Measurements from ENCODE around the gene DSTN.
A peak's percentile ranks its signal among the peaks of the same experiment; 100 is the strongest.

The DSTN gene

DNA sequence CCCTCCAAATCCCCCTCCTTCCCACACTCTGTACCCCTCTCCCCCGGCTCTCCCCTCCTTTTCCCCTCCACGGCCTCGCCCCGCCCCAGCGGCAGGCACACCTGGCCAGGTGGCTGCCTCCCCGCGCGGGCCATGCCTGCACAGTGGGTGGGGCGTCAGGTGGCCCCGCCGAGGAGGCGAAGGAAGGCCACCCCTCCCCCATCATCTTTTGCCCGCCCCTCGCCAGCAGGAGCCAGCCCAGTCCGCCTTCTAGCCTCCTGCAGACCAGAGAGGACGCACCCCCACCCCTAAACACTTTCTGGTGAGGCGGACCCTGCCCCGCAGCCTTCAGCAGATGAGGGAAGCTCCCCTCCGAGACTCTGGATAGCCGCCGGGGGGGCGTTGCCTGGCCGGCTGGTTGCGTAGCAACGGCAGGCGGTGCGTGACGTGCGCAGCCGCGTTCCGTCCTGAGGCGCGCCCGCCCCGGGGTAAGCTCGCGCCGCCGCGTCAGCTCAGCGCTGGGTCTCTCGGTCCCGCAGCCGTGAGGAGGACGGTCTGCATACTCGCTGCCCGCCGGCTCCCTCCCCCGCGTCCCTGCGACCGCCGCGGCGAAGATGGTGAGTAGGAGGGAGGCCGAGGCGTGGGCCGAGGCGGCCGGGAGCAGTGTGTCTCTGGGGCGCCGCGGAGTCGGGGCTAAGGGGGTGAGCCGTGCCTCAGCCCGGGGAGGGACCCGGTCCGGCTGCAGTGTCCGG lies at the start of gene DSTN:
Gene DSTN, plus strand, starts transcription at position 460 of the 731 bp plus-strand sequence. Its CDS starts 134 bp downstream, at position 594.
- peak; percentile 85 to 94 for DNase-seq

DNA sequence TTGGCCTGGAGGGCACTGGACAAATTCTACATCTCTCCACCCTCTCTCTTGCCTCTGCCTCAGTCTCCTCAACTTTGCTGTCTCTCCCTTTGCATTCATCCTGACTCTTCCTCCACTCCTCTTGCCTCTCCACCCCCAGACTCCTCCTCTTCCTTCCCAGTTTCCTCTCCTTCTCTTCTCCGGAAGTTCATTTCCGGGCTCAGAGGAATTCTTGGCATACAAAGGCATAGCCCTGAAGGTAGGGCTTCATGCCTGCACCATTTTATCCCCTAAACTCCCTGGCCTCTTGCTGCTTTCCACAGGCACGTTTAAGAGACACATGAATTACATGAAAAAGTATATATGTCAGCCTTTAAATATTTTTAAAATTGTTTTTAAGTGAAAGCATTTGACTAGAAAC lies 49.3 kb upstream of the DSTN start:
- no peak for DNase-seq

GRCh38 chr20:17522528-17522927 lies 47.3 kb upstream of the DSTN start:
- no peak for DNase-seq

DNA sequence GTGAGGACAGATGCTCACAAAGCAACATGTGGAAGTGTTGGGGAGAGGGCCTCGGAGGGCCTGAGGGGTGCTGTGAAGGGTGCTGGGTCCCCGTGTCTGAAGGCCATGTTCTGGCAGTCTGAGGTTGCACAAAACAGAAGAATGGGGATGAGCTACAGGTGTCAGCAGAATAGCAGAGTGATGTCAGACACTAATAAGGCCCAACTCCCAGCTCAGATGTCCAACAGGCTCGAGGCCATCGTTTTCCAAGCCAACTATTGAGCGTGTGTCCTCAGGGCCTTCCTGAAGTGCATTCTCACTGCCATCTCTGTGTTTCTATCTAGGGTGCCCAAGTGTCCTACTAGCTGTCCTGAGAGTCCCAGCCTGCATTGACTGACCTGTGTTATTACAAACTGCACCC lies 46.5 kb upstream of the DSTN start:
- no peak for DNase-seq

GRCh38 chr20:17524560-17524959 lies 45.3 kb upstream of the DSTN start:
- no peak for DNase-seq

- no peak for DNase-seq
These were observed 44.7 kb upstream of the DSTN start for GRCh38 chr20:17525132-17525531.

- no peak for DNase-seq
These were observed 44.2 kb upstream of the DSTN start for GRCh38 chr20:17525650-17526049.

DNA sequence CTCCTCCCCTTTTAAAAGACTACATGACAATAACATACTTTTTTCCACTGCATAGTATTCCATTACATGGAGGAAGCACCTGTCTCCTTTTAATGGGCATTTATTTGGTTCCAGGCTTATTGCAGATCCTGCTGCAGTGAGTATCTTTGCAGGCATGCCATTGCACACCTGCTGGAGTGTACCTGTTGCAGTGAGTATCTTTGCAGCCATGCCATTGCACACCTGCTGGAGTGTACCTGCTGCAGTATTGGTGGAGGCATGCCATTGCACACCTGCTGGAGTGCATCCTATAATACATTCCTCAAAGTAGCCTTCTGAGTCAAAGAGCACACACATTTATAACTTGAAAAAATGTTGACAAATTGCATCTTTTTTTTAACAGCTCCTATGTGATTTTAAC lies 40.3 kb upstream of the DSTN start:
- DNase-seq = no peak

- DNase-seq = no peak
These were observed 39.7 kb upstream of the DSTN start for GRCh38 chr20:17530153-17530552.

DNA sequence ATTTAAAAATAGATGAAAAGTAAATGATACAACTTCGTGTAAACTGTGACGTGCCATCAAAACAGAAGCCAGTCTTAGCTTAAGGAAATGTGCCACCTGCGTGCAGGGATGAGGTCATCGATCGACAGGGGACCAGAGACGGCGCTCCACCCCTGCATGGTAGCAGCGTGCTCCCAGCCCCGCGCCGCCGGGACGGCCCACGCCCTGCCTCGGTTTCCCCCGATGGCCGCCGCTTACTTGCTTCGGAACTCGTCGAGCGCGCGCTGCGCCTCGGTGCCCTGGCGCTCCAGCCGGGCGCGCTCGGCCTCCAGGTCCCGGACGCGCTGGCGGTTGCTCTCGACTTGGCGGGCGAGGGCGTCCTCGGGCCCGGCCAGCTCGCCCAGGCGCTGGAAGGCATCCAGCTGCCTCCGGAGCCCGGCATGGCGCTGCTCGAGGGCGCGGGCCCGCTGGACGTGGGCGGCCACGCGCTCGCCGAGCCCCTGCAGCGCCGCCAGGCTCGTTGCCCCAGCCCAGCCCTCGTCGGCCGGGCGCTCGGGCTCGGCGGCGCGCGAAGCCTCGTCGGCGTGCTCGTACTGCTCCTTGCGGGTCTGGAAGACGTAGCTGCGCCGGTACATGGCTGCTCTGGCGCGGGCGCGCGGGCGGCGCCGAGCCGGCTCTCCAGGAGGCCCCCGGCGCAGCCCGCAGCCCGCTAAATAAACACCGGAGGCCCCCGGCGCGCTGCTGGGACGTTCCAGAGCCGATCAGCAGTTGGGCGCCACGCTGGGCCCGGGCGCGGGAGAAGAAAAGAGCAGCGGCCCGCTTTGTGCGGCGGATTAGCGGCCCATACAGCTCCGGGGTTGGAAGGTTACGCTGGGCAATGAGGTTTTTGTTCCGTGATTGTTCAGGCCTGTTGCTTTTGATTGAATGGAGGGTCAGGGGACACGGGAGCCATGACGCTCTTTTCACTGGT lies 38.9 kb upstream of the DSTN start, which contains the start of gene BFSP1:
Gene BFSP1, minus strand, starts transcription at position 664 of the 949 bp plus-strand sequence. Its CDS starts 50 bp downstream, at position 614.
- DNase-seq = peak; percentile 46 to 75

DNA sequence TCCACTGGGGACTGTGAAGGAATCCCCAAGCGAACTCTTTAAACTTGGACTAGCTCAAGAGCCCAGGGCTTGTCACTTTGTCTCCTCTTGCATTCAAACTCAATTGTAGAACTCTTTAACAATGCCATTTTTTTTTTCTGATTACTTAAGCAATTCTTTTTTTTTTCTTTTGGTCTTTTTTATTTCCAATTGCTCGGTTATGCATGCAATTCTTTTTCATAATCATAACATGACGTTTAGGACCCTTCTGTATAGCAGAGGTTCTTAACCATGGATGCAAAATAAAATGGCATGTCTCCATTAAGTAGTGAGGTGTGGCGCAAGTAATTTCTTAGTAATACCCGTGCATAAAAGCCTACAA lies 38.2 kb upstream of the DSTN start:
- DNase-seq = no peak

DNA sequence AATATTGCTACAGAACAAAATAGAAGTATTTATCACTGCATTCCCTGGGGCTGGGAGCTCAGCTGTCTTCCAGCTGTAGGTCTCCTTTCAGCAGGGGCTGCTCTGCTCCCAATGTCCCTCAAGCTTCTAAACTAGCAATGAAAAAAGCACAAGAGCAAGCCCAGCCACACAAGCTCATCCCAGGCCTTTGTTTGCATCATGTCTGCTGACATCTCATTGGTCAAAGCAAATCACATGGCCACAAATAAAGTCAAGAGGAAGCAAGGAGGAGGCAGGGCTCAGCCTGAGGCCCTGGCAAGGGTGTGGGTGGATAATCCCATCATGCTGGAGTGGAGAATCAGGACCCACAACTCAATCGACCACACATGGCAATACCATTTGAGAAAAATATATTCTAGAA lies 36.5 kb upstream of the DSTN start:
- peak in 1 of 2 experiments; percentile 67 for DNase-seq

DNA sequence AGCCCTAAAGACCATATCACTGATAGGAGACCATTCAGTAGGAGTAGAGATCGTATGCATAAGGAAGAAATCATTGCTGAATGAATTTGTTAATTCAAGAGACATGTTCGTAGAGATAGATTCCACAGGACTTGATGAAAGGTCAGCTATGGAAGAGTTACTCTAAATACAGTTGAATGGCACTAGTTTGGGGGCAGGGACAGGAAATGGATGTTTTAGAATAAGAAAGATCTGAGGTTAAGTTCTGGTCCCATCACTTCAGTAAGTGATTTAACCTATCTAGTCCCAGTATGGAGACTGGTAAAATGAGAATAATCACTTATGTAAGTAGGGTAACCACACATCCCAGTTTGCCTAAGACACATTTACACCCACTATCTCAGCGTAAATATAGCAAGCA lies 35.8 kb upstream of the DSTN start:
- DNase-seq = no peak

GRCh38 chr20:17536944-17537444 lies 32.9 kb upstream of the DSTN start:
- DNase-seq = peak; percentile 85 to 89

DNA sequence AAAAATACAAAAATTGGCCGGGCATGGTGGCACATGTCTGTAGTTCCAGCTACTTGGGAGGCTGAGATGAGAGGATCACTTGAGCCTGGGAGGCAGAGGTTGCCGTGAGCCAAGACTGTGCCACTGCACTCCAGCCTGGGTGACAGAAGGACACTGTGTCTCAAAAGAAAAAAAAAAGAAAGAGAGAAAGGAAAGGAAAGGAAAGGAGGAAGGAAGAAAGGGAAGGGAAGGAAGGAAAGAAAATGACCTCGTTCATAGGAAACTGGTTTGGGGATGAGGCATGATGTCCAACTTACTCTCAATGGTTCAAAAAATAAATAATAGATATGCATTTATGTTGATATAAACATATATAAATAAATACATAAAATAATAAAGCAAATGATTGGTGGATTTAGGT lies 31.9 kb upstream of the DSTN start:
- DNase-seq = no peak

- peak in 1 of 2 experiments; percentile 18 for DNase-seq
These were observed 31.2 kb upstream of the DSTN start for GRCh38 chr20:17538517-17539170.

DNA sequence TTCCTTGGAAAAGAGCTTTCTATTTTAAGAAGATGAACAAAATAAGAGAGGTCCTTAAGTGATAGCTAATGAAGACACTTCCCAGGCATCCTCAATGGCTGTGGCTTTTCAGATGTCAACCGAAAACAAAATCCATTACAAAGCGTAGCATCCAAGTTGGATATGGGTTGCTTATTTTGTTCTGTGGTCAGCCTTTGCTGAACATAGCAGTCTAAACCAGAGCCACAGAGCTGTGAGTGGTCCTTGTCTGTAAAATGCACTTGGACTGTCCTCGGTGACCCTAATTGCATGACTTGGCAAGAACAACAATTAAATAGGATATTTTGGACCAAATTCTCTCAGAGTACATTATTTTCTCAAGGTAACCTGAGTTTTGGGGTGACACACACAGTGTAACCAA lies 28.3 kb upstream of the DSTN start:
- no peak for DNase-seq

DNA sequence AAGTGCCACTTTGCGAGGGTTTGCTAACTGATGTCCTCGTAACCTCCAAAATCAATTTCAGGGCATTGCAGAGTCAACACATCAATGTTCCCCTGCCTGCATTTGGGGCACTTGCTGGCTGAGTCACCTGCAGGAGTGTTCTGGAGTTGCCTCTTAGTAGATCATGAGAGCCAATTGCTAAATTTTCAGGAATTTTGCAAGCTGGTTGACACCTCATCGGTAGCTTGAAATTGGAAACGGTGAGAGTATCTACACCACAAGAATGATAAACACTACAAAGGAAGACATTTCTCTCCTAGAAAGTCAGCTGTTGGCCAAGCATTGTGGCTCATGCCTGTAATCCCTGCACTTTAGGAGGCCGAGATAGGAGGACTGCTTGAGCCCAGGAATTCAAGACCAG lies 27.9 kb upstream of the DSTN start:
- DNase-seq = no peak

GRCh38 chr20:17542481-17542880 lies 27.4 kb upstream of the DSTN start:
- no peak for DNase-seq

DNA sequence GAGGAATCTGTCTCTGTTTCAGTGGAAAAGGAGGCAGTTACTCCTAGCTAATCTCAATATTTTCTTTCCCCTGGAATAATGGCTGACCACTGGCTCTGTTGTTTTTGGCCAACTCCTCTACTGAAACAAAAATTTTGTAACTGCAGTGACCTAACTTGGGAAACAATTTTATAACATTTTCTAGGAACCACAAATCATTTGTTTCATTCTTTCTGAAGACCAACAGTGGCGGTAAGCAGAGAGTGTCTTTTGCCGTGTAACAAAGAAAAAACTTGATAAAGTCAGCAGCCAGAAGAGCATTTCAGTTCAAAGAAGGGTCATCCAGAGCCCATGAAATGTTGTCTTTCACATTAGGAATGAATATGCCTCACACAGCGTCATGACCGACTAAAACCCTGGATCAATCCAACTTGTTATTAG lies 26.9 kb upstream of the DSTN start:
- no peak for DNase-seq

- DNase-seq = peak; percentile 20 to 61
These were observed 26.2 kb upstream of the DSTN start for GRCh38 chr20:17543531-17544131.

DNA sequence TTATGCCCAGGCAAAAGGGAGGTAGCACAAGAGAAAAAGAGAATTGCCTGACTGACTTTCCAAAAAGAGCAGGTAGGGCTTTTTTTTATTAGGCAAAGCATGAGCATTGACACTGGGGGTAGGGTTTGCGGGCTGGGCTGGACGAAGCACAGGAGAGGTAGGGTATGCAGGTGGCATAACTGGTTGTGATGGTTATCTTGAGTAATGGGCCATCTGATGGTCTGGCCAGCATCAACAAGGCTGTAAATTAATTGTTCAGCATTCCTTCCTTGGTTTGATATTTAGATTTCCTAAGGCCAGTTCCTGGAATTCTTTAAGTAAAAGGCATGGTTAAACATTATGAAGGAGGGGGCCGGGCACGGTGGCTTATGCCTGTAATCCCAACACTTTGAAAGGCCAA lies 24.7 kb upstream of the DSTN start:
- DNase-seq = no peak

- DNase-seq = no peak
These were observed 20.7 kb upstream of the DSTN start for GRCh38 chr20:17549131-17549530.
